Measurements from ENCODE around the gene CDKN1A.
"Not testable (repeated sequence)": the region's sequence is repeated elsewhere in the genome, so short reads cannot be mapped to it uniquely, and the experiment has no call there.

The CDKN1A gene

DNA sequence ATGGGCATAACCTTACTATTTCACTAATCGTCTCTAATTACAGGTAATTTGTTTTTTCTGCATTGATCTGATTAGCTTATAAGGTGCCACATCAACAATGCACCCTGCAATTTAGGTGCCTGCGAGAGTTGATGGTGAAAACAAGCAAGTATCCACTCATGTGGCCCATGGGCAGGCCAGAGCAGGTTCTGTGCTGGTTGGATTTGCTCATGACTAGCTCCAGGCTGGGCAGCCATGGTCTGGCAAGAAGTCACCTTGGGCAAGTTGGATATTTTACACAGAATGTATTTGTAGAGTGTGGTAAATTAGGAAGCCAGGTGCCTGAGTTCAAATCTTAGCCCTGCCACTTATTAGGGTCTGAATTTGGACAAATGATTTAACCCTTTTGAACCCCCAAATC lies 44.4 kb downstream of the CDKN1A start:
- no peak overlapping the region for H3K9ac ChIP-seq (ENCODE audit: low read length in 2 of 2)
- no peaks in the 10 kb centered on the region for H3K4me1 ChIP-seq (ENCODE audit: control insufficient read depth, insufficient read depth, low read length)

DNA sequence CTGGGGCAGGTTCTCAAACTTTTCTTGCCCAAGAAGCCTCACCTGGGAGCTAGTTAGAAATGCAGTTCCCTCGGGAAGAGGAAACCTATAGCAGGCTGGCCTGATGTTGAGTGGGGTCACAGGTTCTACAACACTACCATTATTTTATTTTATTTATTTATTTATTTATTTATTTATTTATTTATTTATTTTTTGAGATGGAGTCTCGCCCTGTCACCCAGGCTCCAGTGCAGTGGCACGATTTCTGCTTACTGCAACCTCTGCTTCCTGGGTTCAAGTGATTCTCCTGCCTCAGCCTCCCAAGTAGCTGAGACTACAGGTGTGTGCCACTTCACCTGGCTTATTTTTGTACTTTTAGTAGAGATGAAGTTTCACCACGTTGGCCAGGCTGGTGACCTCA lies 45.5 kb downstream of the CDKN1A start:
- not testable (repeated sequence) for H3K36me3 ChIP-seq (ENCODE audit: control insufficient read depth in 2 of 2, insufficient read depth in 2 of 2, low read length in 2 of 2); H3K9me3 ChIP-seq (ENCODE audit: control insufficient read depth in 2 of 2, low read length in 2 of 2); H3K27ac ChIP-seq (ENCODE audit: low read length); H3K4me3 ChIP-seq (ENCODE audit: low read length in 2 of 2); H3K9ac ChIP-seq (ENCODE audit: low read length in 2 of 2); H3K4me1 ChIP-seq (ENCODE audit: control insufficient read depth, insufficient read depth, low read length); H3K27me3 ChIP-seq (ENCODE audit: control insufficient read depth in 1 of 2, insufficient read depth in 2 of 2, low read length in 2 of 2)

More for the DNA sequence above, 44.4 kb downstream of the CDKN1A start:
- no peak overlapping the region for H3K4me3 ChIP-seq (ENCODE audit: low read length in 2 of 2)
- H3K36me3 ChIP-seq (ENCODE audit: control insufficient read depth in 2 of 2, insufficient read depth in 2 of 2, low read length in 2 of 2) = no peaks in the 10 kb centered on the region
- peaks cover 0 to 2% of the 10 kb centered on the region in 2 donors for H3K27me3 ChIP-seq (ENCODE audit: control insufficient read depth in 1 of 2, insufficient read depth in 2 of 2, low read length in 2 of 2)
- H3K27ac ChIP-seq (ENCODE audit: low read length) = no peak overlapping the region
- H3K9me3 ChIP-seq (ENCODE audit: control insufficient read depth in 2 of 2, low read length in 2 of 2) = no peaks in the 10 kb centered on the region

DNA sequence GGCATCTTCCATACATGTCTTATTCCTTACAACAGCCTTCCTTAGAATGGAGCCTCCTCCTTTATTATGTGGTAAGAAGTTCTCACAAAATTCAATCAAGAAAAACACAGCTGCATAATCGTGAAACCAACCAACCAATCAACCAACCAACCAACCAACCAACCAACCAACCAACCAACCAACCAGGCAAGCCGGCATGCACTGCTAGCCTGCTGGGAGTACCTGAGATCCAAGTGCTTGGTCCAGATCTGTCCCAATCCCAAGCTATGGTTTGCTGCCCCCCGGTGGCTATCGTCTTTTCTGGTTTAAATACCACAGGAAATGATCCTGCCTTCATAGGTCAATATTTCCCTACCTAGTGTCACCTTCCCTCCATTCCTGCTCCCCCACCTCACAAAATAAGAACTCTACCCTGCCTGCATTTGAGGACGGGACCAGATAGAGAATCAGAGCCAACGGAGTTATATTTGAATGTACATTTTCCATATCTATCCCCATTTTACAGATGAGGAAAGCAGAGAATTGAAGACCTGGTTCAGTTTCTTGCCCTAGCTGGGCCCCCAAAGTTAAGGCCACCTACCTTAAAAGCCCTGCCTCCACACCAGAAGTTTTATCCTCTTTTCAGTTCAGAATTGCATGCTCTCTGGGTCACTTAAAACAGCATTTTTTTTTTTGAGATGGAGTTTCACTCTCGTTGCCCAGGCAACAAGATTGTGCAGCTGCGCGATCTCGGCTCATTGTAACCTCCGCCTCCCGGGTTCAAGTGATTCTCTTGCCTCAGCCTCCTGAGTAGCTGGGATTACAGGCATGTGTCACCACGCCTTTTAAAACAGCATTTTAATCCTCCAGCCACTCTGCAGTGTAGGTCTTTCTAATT lies 46.2 kb downstream of the CDKN1A start:
- no peaks in the 10 kb centered on the region for H3K36me3 ChIP-seq (ENCODE audit: control insufficient read depth in 2 of 2, insufficient read depth in 2 of 2, low read length in 2 of 2)
- H3K9me3 ChIP-seq (ENCODE audit: control insufficient read depth in 2 of 2, low read length in 2 of 2) = no peaks in the 10 kb centered on the region
- H3K9ac ChIP-seq (ENCODE audit: low read length in 2 of 2) = no peak overlapping the region
- H3K27ac ChIP-seq (ENCODE audit: low read length) = no peak overlapping the region
- H3K27me3 ChIP-seq (ENCODE audit: control insufficient read depth in 1 of 2, insufficient read depth in 2 of 2, low read length in 2 of 2) = peaks cover 0 to 2% of the 10 kb centered on the region in 2 donors
- H3K4me3 ChIP-seq (ENCODE audit: low read length in 2 of 2) = no peak overlapping the region
- H3K4me1 ChIP-seq (ENCODE audit: control insufficient read depth, insufficient read depth, low read length) = no peaks in the 10 kb centered on the region

DNA sequence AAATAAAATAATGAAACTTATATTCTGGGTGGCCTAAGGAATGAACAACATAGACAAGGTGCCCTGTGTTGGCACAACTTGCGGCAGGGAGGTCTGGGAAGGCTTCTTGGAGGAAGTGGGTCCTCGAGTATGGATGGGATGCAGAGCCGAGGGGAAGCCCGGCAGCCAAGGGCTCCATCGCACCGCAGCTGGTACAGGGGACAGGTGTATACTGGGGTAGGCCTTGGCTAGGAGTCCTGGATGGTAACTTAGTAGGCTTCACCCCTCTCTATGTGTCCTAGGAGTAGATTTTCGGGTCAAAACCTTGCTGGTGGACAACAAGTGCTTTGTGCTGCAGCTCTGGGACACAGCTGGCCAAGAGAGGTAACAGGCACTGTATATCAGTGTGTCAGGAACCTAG lies 47.1 kb downstream of the CDKN1A start:
- Histone ChIP-seq H3K27me3 (ENCODE audit: control insufficient read depth in 1 of 2, insufficient read depth in 2 of 2, low read length in 2 of 2) (peaks cover 0 to 2% of the 10 kb centered on the region in 2 donors), H3K9ac (ENCODE audit: low read length in 2 of 2) (no peak overlapping the region), H3K27ac (ENCODE audit: low read length) (no peak overlapping the region), H3K9me3 (ENCODE audit: control insufficient read depth in 2 of 2, low read length in 2 of 2) (no peaks in the 10 kb centered on the region), H3K36me3 (ENCODE audit: control insufficient read depth in 2 of 2, insufficient read depth in 2 of 2, low read length in 2 of 2) (no peaks in the 10 kb centered on the region), H3K4me1 (ENCODE audit: control insufficient read depth, insufficient read depth, low read length) (no peaks in the 10 kb centered on the region), H3K4me3 (ENCODE audit: low read length in 2 of 2) (no peak overlapping the region)

DNA sequence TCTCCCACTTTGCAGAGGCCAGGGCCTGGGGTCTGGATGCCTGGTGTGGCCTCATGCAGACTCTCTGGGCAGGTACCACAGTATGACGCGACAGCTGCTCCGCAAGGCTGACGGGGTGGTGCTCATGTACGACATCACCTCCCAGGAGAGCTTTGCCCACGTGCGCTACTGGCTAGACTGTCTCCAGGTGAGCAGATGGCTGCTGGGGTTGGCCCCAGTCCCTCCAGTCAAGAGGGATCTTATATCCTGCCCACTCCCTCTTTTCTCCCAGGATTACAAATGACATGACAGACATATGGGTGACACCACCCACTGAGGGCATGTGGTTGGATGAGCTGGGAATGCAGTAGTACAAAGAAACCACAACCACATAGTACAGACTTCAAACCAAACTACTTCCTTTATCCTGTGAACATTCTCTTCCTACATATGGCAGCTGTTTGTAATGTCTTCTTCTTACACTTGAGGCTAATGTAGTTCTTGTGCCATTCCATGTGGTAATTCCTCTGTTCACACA lies 49.0 kb downstream of the CDKN1A start:
- Histone ChIP-seq H3K4me3 (ENCODE audit: low read length in 2 of 2) (no peak overlapping the region), H3K27ac (ENCODE audit: low read length) (no peak overlapping the region), H3K9ac (ENCODE audit: low read length in 2 of 2) (no peak overlapping the region), H3K9me3 (ENCODE audit: control insufficient read depth in 2 of 2, low read length in 2 of 2) (no peaks in the 10 kb centered on the region), H3K27me3 (ENCODE audit: control insufficient read depth in 1 of 2, insufficient read depth in 2 of 2, low read length in 2 of 2) (no peaks in the 10 kb centered on the region), H3K36me3 (ENCODE audit: control insufficient read depth in 2 of 2, insufficient read depth in 2 of 2, low read length in 2 of 2) (no peaks in the 10 kb centered on the region), H3K4me1 (ENCODE audit: control insufficient read depth, insufficient read depth, low read length) (no peaks in the 10 kb centered on the region)

DNA sequence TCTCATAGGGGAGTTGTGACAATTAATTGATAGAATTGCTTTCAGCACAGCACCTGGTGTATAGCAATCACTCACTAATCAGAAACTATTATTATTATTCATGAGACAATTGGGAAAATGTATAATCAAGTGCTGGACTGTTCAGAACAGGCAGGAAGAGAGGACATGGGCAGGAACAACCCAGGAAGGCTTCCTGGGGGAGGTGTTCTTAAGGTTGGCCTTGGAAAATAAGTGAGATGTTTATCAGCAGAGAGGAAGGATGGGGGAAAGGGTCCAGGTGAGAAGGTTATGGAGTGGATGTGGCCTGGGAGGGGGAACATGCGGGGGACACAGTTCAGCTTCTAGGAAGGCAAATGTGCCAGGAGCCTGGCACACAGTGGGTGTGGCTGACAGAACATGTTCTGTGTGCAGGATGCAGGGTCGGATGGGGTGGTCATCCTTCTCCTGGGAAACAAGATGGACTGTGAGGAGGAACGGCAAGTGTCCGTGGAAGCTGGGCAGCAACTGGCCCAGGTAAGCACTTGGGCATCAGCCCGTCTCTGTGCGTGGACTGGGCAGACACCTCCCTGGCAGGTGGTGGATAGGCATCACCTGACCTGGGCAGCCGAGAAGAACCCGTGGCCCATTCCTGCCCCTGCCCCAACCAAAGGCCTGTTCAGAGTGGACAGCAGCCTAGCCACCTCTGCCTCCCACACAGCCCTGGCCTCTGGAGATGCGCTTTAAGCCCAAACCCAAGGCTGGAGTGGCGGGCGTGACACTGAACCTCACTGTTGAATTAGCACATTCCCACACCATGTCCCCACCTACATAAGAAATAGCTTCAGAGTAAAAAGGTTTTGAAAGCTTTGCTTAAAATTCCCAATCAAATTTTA lies 50.0 kb downstream of the CDKN1A start:
- no peak overlapping the region for H3K9ac ChIP-seq (ENCODE audit: low read length in 2 of 2)

DNA sequence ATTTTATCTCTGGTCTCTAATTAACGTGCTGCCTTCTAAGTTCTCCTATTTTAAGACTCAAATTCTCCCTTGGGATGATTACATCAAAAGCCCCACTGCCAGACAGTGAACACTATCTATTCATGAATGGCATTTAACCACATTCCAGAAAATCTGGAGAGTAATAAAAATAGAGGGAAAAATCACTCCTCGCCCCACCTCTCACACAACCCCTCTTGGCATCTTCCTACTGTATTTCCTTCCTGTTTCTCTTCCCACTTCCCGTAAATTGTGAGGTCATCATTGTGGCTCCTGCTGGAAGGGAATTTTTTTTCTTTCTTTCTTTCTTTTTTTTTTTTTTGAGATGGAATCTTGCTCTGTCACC lies 50.6 kb downstream of the CDKN1A start:
- H3K9ac ChIP-seq (ENCODE audit: low read length in 2 of 2) = no peak overlapping the region
- H3K27me3 ChIP-seq (ENCODE audit: control insufficient read depth in 1 of 2, insufficient read depth in 2 of 2, low read length in 2 of 2) = no peaks in the 10 kb centered on the region
- no peak overlapping the region for H3K27ac ChIP-seq (ENCODE audit: low read length)
- no peaks in the 10 kb centered on the region for H3K9me3 ChIP-seq (ENCODE audit: control insufficient read depth in 2 of 2, low read length in 2 of 2)
- H3K4me3 ChIP-seq (ENCODE audit: low read length in 2 of 2) = no peak overlapping the region
- H3K4me1 ChIP-seq (ENCODE audit: control insufficient read depth, insufficient read depth, low read length) = peaks cover under 1% of the 10 kb centered on the region
- H3K36me3 ChIP-seq (ENCODE audit: control insufficient read depth in 2 of 2, insufficient read depth in 2 of 2, low read length in 2 of 2) = no peaks in the 10 kb centered on the region

More for the DNA sequence above, 50.0 kb downstream of the CDKN1A start:
- Histone ChIP-seq H3K9me3 (ENCODE audit: control insufficient read depth in 2 of 2, low read length in 2 of 2) (no peaks in the 10 kb centered on the region), H3K27me3 (ENCODE audit: control insufficient read depth in 1 of 2, insufficient read depth in 2 of 2, low read length in 2 of 2) (no peaks in the 10 kb centered on the region), H3K4me3 (ENCODE audit: low read length in 2 of 2) (no peak overlapping the region), H3K27ac (ENCODE audit: low read length) (no peak overlapping the region), H3K4me1 (ENCODE audit: control insufficient read depth, insufficient read depth, low read length) (no peaks in the 10 kb centered on the region), H3K36me3 (ENCODE audit: control insufficient read depth in 2 of 2, insufficient read depth in 2 of 2, low read length in 2 of 2) (no peaks in the 10 kb centered on the region)

DNA sequence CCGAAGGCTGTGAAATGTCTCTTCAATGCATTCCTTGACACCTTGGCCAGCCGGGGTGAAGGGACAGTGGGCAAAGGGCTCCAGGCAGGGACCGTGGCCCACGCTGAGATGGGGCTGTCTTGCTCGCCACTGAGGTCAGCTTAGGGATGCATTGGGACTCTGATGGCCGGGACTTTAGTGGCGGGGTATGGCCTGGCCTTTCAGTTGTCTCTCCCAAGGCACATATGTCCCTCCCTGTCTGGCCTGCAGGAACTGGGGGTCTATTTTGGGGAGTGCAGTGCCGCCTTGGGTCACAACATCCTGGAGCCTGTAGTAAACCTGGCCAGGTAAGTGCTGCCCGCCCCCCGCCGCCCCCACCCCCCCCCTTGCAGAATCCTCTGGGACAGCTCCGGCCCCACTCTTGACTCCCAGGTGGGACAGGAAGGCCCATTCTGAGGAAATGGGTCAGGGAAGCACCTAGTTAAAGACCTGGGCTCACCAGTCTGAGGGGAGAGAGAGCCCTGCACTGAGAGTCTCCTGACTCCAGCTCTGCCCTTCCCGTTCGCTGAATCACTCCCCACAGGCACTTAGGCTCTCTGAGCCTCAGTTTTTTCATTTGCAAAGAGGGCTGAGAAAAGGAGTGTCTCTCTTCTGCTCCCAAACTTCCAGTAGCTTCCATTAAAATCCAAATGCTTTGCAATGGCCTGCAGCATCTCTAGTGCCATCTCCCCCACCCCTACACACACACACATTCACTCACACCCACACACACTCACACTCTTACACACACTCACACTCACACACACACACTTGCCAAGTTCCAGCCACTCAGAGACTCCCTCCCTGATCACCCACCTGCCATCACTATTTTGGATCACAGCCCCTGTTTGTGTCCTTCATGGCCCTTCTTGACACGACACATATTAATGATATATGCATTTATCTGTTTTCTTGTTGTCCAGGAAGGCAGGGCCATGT lies 52.2 kb downstream of the CDKN1A start:
- Histone ChIP-seq H3K9me3 (ENCODE audit: control insufficient read depth in 2 of 2, low read length in 2 of 2) (no peaks in the 10 kb centered on the region), H3K4me1 (ENCODE audit: control insufficient read depth, insufficient read depth, low read length) (peaks cover 16% of the 10 kb centered on the region), H3K36me3 (ENCODE audit: control insufficient read depth in 2 of 2, insufficient read depth in 2 of 2, low read length in 2 of 2) (no peaks in the 10 kb centered on the region), H3K4me3 (ENCODE audit: low read length in 2 of 2) (no peak overlapping the region), H3K27me3 (ENCODE audit: control insufficient read depth in 1 of 2, insufficient read depth in 2 of 2, low read length in 2 of 2) (no peaks in the 10 kb centered on the region), H3K27ac (ENCODE audit: low read length) (no peak overlapping the region), H3K9ac (ENCODE audit: low read length in 2 of 2) (no peak overlapping the region)

DNA sequence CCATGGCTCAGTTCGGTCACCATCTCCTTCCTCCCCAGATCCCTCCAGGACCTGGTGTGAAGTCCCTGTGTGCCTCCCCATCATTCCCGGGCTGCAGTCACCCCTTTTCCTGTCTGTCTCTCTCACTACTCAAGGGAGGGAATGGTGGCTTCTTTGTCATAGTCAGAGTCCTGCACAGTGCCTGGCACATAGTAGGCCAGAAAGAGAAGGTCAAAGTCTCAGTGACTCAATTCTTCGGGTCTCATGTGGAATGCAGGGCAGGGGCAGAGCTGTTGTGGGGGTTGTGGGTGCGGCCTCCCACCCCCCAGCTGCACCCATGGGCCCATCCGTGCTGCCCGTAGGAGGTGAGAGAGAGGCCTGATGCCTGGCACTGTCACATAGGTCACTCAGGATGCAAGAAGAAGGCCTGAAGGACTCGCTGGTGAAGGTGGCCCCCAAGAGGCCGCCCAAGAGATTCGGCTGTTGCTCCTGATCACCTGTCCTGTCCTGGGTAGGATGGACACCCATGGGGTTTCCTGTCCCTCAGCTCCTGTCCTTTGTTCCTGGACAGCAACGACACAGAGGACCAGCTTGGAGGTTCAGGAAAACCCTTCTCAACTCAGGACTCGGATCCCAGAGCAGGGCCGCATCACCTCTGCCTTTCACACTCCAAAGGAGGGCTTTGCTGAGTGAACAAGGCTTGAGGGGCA lies 53.3 kb downstream of the CDKN1A start:
- Histone ChIP-seq H3K36me3 (ENCODE audit: control insufficient read depth in 2 of 2, insufficient read depth in 2 of 2, low read length in 2 of 2) (no peaks in the 10 kb centered on the region), H3K27ac (ENCODE audit: low read length) (no peak overlapping the region), H3K4me3 (ENCODE audit: low read length in 2 of 2) (no peak overlapping the region), H3K9me3 (ENCODE audit: control insufficient read depth in 2 of 2, low read length in 2 of 2) (no peaks in the 10 kb centered on the region), H3K9ac (ENCODE audit: low read length in 2 of 2) (no peak overlapping the region), H3K4me1 (ENCODE audit: control insufficient read depth, insufficient read depth, low read length) (peaks cover 18% of the 10 kb centered on the region), H3K27me3 (ENCODE audit: control insufficient read depth in 1 of 2, insufficient read depth in 2 of 2, low read length in 2 of 2) (no peaks in the 10 kb centered on the region)

Data from stomach smooth muscle (tissue), 2 donors.